ENCODE measurements around the gene ZBTB46.

The ZBTB46 gene

DNA sequence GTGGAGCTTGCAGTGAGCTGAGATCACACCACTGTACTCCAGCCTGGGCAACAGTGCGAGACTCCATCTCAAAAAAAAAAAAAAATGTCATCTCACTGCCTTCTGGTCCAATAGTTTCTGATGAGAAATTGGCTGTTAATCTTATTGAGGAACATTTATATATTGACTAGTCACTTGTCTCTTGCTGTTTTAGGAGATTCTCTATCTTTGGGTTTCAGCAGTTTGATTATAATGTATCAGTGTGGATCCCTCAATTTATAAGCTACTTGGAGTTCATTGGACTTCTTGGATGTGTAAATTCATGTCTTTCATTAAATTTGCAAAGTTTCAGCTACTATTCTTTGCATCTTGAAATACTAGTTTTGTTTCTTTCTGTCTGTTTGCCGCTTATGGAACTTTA, 112.1 kb downstream of the ZBTB46 start:
- no peak for TF ChIP-seq JUND (IDR thresholded peaks at IDR 0.05; ENCODE audit: low read depth)
- in situ Hi-C loops (cut with HindIII; ENCODE audit: low pct_unique_long_range_greater_than_20kb, low sequenced_read_pairs), result no loop called here
- no peak for DNase-seq (ENCODE audit: low read depth in 1 of 2, low spot score in 1 of 2)

DNA sequence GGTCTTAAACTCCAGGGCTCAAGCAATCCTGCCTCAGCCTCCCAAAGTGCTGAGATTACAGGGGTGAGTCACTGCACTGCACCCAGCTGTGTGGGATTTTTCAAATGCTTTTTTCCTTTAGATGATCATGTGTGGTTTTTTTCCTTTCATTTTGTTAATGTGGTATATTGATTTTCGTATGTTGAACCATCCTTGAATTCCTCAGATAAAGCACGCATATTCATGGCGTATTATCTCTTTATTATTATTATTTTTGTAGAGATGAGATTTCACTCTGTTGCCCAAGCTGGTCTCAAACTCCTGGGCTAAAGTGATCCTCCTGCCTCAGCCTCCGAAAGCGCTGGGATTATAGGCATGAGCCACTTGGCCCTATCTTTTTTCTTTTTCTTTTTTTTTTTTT, 116.2 kb downstream of the ZBTB46 start:
- DNase-seq (ENCODE audit: low read depth in 1 of 2, low spot score in 1 of 2), result no peak
- TF ChIP-seq JUND (IDR thresholded peaks at IDR 0.05; ENCODE audit: low read depth), result no peak
- in situ Hi-C loops (cut with HindIII; ENCODE audit: low pct_unique_long_range_greater_than_20kb, low sequenced_read_pairs), result no loop called here

DNA sequence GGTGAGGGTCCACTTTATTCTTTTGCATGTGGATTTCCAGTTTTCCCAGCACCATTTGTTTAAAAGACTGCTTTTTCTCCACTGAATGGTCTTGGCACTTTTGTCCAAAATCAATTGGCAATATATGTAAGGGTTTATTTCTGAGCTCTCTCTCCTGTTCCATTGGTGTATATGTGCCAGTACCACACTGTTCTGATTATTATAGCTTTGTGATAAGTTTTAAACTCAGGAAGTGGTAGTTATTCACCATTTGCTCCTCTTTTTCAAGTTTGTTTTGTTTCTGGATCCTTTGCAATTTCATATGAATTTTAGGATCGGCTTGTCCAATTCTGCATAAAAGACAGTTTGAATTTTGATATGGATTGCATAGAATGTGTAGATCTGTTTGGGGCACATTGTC, 118.9 kb downstream of the ZBTB46 start:
- no peak for DNase-seq (ENCODE audit: low read depth in 1 of 2, low spot score in 1 of 2)
- in situ Hi-C loops (cut with HindIII; ENCODE audit: low pct_unique_long_range_greater_than_20kb, low sequenced_read_pairs), result no loop called here
- TF ChIP-seq JUND (IDR thresholded peaks at IDR 0.05; ENCODE audit: low read depth), result no peak

DNA sequence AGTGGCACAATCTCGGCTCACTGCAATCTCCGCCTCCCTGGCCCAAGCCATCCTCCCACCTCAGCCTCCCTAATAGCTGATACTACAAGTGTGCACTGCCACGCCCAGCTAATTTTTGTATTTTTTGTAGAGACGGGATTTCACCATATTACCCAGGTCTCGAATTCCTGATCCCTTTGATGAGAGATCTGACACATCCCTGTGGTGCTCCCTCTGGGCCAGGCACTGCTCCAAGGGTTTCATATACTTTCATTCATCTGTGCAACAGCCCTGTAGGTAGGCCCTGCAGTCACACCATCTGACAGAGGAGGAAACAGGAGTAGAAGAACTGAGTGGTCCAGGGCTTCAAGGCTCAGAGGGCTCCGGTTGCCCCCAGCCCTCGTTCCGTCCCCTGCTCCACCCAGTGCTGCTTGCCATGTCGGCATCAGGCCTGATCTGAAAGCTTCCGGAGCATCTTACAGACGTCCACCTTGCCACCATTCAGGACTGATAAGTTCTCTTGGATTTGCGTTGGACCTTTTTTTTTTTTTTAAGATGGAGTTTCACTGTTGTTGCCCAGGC, 119.9 kb downstream of the ZBTB46 start:
- no peak for TF ChIP-seq JUND (IDR thresholded peaks at IDR 0.05; ENCODE audit: low read depth)
- DNase-seq (ENCODE audit: low read depth in 1 of 2, low spot score in 1 of 2), result no peak
- in situ Hi-C loops (cut with HindIII; ENCODE audit: low pct_unique_long_range_greater_than_20kb, low sequenced_read_pairs), result no loop called here

DNA sequence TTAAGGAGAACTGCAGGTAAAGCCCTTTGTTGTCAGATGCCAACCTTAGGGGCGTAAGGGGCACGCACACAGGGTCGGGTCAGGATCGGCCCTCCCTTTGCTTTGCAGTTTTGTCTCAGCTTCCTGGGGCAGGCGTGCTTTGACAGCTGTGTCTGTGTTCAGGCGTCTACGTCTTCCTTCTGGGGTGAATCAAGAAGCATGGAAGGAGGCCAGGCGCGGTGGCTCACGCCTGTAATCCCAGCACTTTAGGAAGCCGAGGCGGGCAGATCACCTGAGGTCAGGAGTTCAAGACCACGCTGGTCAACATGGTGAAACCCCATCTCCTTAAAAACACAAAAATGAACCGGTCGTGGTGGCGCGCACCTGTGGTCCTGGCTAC, 121.9 kb downstream of the ZBTB46 start:
- DNase-seq (ENCODE audit: low read depth in 1 of 2, low spot score in 1 of 2), result no peak
- TF ChIP-seq JUND (IDR thresholded peaks at IDR 0.05; ENCODE audit: low read depth), result no peak
- in situ Hi-C loops (cut with HindIII; ENCODE audit: low pct_unique_long_range_greater_than_20kb, low sequenced_read_pairs), result no loop called here

DNA sequence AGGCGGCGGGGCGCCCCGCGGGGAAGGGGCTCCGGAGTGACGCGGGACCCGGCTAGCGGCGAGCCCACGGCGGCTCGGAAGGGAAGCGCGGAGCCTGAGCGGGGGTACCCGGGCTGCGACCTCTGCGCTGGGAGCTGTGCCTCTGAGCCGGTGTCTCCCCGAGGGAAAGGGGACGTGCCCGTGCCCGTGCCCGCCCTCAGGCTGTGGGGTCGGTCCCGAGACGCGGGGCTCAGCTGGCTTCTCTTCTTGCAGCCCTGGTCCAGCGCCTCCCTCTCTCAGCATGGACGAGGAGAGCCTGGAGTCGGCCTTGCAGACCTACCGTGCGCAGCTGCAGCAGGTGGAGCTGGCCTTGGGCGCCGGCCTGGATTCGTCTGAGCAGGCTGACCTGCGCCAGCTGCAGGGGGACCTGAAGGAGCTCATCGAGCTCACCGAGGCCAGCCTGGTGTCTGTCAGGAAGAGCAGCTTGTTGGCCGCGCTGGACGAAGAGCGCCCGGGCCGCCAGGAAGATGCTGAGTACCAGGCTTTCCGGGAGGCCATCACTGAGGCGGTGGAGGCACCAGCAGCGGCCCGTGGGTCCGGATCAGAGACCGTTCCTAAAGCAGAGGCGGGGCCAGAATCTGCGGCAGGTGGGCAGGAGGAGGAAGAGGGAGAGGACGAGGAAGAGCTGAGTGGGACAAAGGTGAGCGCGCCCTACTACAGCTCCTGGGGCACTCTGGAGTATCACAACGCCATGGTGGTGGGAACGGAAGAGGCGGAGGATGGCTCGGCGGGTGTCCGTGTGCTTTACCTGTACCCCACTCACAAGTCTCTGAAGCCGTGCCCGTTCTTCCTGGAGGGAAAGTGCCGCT, 122.5 kb downstream of the ZBTB46 start:
- DNase-seq (ENCODE audit: low read depth in 1 of 2, low spot score in 1 of 2), result no peak
- TF ChIP-seq JUND (IDR thresholded peaks at IDR 0.05; ENCODE audit: low read depth), result no peak
- in situ Hi-C loops (cut with HindIII; ENCODE audit: low pct_unique_long_range_greater_than_20kb, low sequenced_read_pairs), result no loop called here

DNA sequence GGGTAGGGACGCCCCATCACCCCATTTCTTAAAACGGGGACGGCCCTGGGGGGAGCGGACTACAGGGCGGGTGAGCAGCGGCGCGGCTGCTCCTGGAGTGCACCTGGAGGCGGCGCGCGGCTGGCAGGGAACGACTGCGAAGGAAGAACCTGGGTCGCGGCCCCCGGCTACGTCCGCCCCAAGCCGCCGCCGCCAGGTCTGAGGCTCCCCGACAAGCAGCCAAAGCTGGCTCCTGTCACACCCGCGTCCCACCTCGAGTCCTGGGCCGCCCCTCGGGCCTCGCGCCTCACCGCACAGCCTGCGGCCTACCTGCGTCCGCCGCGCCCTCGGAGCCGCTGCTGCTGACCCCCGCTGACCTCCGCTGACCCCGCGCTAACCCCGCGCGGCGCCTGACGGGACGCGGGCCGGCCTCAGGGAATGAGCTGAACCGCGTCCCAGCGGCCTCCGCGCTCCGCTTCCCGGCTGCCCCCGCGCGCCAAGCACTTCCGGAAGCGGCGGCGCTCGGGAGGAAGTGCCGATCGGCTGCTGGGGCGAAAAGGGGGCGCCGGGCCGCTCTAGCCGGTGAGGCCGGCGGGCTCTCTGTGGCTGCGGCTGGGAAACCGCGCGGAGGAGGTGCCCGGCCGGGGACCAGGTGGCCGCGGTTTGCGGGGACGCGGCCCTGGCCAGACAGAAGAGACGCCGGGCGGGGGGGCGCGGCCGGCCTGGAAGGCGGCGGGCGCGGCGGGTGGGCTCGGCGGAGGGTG, 123.3 kb downstream of the ZBTB46 start, which contains the start of the genes ARFRP1 and ZGPAT:
ARFRP1 (minus strand) TSS at position 419 of the 743 bp plus-strand sequence. CDS start 885 bp downstream, outside the sequence.
ZGPAT (plus strand) TSS at position 482 of the 743 bp plus-strand sequence. CDS start 542 bp downstream, outside the sequence.
- no peak for TF ChIP-seq JUND (IDR thresholded peaks at IDR 0.05; ENCODE audit: low read depth)
- peak; percentile 91 to 92 for DNase-seq (ENCODE audit: low read depth in 1 of 2, low spot score in 1 of 2)
- in situ Hi-C loops (cut with HindIII; ENCODE audit: low pct_unique_long_range_greater_than_20kb, low sequenced_read_pairs), result no loop called here

DNA sequence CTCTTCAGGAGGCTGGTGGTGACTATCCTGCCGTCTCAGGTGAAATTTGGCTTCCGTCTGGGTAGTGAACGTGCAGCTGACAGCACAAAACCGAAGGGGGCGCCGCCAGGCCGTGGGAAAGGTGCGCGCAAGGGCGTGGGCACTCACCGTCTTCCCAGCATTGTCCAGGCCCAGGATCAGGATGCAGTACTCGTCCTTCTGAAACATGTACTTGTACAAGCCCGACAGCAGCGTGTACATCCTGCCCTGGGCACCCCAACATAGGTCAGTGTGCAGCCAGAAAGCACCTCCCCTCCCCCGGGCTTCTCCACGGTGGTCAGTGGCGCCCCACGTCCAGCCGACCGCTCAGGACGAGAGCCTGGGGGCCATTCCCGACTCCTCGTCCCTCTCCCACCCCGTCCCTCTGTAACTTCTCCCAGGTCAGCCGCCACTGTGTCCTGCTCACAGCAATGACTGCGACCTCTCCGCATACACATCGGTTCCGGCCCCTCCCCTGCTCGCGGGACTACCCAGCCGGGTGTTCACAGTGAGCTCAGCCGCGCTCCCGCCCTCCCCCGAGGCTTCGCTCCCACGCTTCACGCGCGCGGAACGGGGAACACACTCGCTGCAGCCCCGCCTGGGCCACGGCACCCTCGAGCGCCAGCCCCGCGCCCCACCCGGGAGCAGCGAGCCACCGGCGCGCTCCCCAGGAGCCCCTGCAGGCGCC, 124.1 kb downstream of the ZBTB46 start:
- peak; percentile 42 to 82 for DNase-seq (ENCODE audit: low read depth in 1 of 2, low spot score in 1 of 2)
- no peak for TF ChIP-seq JUND (IDR thresholded peaks at IDR 0.05; ENCODE audit: low read depth)
- in situ Hi-C loops (cut with HindIII; ENCODE audit: low pct_unique_long_range_greater_than_20kb, low sequenced_read_pairs), result no loop called here

DNA sequence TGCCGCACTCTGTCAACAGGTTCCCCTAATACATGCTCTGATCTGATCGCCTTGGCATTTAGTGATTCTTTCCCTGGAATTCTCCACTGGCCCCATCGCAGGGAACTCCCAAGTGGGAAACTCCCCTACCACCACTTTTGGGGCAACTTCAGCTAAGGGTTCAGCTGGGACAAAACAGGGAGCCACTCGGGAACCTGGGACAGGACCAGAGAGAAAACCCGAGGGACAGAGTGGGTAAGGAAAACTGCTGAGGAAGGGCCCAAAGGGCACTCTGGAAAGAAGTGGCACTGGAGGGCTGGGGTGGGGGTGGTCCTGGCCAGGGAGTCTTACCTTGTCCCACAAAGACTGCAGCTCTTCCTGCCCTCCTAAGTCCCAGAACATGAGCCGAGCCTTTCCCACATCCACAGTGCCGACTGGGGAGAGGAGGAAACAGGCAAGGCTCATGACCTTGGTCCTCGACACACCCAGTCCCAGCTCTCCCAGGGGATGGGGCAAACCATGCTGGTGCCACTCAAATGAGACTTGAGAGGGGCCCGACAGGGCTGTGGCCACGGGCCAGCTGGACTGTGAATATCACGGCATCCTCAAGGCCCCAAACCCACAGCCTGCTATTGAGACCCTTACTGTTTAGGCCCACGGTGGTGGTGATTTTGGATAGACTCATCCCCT, 124.9 kb downstream of the ZBTB46 start:
- in situ Hi-C loops (cut with HindIII; ENCODE audit: low pct_unique_long_range_greater_than_20kb, low sequenced_read_pairs), result no loop called here

DNA sequence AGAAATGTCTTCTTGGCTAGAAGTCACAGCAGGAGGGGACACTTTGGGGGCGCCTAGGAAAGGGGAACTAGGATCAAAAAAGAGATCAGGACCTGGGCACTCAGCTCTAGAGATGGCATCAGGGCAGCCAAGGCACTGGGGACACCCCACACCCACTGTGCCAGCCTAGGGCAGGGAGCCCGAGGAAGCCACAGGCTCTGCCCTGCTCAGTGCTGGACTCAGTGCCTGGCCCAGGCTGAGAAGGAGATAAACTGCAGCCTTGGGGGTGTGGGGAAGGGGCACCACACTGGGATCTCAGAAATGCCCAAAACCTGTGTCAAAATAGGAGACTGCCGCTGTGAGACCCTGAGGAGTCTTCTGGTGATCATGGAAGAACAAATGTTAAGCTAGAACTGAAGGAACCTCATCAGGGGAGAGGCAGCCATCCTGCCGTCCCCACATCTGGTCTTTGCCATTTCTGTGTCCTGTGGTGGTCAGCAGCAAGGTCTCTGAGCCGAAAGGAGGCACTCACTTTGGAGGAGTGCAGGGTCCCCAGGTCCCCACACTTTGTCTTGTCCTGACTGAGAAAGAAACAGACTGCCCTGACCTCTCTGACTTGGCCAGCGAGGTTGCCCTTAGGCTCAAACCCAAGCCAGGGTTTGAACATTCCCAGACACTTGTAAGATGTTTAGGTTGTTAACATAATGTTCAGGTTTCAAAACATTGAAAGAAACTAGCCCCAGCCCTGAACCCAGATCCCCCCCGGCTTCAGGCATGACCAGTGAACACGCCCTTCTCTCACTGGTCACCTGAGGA, 125.6 kb downstream of the ZBTB46 start:
- TF ChIP-seq JUND (IDR thresholded peaks at IDR 0.05; ENCODE audit: low read depth), result no peak
- in situ Hi-C loops (cut with HindIII; ENCODE audit: low pct_unique_long_range_greater_than_20kb, low sequenced_read_pairs), result no loop called here
- DNase-seq (ENCODE audit: low read depth in 1 of 2, low spot score in 1 of 2), result no peak

More for the DNA sequence above, 124.9 kb downstream of the ZBTB46 start:
- no peak for DNase-seq (ENCODE audit: low read depth in 1 of 2, low spot score in 1 of 2)
- TF ChIP-seq JUND (IDR thresholded peaks at IDR 0.05; ENCODE audit: low read depth), result no peak

DNA sequence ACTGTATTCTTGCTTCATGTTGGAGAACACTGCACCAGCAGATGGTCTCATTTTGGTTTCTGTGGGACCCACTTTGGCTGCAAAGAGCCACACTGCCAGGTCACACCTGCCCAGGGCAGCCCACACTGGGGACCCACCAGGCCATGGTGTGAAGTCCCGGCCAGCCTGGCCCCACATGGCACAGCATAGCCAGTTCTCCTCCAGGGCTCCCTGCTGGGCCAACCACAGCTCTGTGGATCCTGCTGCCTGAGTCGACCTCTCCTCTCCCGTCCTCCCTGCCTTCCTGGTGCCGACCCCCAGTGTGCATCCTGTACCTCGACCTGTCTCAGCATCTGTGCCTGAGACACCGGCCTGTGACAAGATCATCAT, 126.3 kb downstream of the ZBTB46 start:
- TF ChIP-seq JUND (IDR thresholded peaks at IDR 0.05; ENCODE audit: low read depth), result no peak
- no peak for DNase-seq (ENCODE audit: low read depth in 1 of 2, low spot score in 1 of 2)
- in situ Hi-C loops (cut with HindIII; ENCODE audit: low pct_unique_long_range_greater_than_20kb, low sequenced_read_pairs), result no loop called here
